Fibroblast of skin of left quadriceps (primary cell): ENCODE measurements around the gene SUGP2.

Experiments
- DNase-seq, 2 experiments: peaks; one replicate each; pipeline ENCODE4 v3.0.0-alpha.2; 2013; ENCODE audit warnings: low read depth in 2 of 2

The SUGP2 gene

DNA sequence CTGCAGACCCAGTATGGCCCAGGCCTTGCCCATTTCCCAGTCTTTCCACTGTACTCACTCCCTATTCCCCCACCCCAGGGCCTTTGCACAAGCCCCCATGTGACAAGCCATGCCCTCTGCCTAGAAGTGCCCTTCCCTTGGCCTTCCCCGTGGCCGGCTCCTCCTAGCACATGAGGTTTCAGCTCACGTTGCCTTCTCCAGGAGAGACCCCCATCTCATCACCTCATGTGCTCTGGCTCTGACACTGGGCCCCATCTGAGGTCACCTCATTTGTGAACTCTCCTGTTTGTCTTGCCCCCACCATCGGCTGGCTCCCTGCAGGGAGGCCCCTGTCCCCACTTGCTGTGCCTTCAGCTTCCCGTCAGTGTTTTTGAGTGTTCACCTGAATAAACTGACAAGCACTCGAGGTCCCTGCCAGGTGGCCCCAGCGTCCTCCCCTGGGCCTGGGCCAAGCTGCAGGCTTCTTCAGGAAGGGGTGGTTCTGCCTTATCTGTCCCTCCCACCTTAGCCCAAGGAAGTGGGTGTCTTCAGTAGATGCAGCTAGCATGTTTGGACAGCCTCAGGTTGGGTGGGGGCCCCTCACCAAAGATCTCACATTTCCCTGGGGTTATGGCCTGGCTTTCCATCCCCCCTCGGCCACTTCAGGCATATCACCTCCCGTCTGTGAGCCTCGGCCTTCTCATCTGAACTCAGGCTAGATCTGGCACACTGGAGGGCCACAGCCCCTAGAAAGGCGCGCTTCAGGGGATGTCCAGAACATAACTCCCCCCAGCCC lies 26.7 kb upstream of the SUGP2 start:
- no peak for DNase-seq

DNA sequence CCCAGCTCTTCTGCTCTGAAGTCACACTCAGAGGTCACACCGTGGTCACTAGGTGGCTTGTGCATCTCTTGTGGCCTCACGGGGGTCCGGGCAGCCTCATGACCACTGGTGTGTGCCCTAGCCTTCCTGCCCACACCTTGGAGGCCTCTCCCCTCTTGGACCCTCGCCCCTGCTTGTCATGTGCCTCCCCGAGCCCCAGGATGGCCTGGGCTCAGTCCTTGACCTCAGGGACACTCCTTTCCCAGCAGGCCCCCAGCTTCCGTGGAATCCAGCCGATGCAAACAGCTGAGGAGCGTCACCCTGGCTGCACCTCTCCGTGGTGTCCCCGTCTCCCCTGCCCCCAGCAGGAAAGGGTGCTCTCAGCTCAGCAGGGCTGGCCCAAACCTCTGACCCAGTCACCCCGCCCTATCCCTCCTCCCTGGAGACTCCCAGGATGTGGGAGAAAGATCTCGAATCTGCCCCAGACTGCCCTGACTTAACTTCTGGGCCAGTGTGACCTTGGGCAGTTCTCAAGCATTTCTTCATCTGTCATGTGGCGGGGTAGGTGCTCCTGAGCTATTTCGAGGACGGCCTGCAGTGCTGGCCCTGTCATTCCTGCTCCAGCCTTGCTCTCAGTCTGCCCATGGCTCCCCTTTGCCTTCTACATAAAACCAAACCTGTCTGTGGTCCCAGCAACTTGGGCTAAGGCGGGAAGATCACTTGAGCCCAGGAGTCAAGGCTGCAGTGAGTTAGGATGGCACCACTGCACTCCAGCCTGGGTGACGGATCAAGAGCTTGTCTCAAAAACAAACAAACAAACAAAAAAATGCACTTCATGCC lies 25.9 kb upstream of the SUGP2 start:
- DNase-seq, result no peak

DNA sequence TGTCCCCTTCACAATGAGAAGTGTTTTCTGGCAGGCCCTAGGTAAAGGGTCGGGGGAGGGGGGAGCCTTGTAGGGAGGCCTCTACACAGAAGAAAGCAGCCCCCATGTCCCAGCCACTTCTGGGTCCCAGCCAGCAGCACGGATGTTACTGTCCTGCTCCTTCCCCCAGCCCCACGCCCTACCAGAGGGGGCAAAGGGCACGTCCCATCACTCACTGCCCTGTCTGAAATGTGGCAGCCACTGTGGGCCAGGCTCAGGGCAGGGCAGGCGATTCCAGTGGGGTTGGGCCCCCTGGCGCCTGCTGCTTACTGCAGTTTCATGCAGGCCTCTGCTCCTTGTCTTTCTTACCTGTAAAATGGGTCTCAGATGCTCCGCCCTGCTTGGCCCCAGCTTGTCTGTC lies 24.4 kb upstream of the SUGP2 start:
- no peak for DNase-seq

DNA sequence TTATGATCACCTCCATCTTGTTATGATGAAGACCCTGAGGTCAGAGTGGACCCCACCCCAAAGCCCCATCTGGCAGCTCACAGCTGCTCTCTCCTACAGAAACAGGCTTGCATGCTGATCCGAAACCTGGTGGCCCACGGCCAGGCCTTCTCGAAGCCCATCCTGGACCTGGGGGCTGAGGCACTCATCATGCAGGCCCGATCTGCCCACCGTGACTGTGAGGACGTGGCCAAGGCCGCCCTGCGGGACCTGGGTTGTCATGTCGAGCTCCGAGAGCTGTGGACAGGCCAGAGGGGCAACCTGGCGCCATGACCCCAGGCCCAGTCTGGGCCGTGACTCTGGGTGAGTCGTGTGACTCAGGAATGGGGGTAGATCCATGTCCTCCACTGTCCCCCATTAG lies 24.0 kb upstream of the SUGP2 start:
- no peak for DNase-seq

DNA sequence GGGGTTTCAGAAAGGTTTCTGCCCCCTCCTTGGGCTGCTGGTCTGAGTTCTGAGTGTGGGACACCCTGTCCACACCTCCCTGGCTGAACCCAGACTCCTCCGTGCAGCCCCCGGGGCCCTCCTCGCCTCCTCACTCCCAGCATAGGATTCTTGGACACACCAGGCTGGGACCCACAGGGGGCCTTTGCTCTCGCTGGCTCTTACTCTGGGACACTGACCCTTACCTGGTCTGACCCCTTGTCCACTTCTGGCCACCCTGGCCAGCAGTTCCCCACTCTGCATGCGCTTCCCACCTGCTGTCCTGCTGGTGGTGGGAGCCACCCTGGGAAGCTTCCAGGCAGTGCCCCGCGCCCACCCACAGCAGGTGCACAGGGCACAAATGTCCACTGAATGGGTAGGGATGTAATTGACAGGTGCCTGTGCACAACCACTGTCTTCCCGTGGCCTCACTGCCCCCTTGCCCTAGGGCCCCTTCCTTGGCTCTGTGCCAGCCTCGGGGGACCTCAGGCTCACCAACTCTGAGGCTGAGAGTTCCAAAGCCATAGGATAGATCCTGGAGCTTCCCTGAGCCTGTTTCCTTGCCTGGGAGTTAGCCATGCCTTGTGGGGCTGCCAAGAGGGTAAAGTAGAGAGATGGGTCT lies 23.4 kb upstream of the SUGP2 start:
- DNase-seq, result no peak

DNA sequence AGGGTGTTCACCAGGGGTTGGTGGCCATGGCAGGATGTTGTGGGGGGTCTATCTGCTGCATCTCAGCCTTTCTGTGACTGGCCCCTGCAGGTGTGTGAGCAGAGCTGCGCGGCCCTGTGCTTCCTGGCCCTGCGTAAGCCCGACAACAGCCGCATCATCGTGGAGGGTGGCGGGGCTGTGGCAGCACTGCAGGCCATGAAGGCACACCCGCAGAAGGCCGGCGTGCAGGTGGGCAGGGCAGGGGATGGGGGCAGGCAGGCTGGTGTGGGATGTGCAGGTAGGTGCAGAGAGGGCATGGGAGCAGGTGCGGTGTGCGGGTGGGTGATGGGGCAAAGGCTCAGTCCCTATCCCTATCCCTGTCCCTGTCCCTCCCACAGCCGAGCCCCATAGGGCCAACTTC lies 22.4 kb upstream of the SUGP2 start:
- DNase-seq, result no peak

DNA sequence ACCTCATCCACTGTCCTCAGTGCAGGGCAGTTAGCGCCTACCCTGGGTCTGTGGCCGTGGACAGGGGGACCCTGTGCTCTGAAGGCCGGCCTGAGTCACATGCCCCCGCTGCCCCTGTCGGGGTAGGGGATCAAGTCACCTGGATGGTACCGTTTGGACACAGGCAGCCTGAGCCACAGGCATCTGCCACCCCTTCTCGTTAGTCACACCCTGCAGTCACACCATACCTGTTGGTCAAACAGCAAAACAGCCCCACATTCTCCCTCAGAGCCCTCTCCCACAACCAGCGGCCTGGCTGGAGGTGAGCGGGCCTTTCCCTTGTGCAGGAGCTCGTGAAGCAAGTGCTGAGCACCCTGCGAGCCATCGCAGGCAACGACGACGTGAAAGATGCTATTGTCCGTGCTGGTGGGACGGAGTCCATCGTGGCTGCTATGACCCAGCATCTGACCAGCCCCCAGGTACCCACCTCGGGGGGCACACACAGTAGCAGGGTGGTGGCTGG lies 21.7 kb upstream of the SUGP2 start:
- DNase-seq, result no peak

DNA sequence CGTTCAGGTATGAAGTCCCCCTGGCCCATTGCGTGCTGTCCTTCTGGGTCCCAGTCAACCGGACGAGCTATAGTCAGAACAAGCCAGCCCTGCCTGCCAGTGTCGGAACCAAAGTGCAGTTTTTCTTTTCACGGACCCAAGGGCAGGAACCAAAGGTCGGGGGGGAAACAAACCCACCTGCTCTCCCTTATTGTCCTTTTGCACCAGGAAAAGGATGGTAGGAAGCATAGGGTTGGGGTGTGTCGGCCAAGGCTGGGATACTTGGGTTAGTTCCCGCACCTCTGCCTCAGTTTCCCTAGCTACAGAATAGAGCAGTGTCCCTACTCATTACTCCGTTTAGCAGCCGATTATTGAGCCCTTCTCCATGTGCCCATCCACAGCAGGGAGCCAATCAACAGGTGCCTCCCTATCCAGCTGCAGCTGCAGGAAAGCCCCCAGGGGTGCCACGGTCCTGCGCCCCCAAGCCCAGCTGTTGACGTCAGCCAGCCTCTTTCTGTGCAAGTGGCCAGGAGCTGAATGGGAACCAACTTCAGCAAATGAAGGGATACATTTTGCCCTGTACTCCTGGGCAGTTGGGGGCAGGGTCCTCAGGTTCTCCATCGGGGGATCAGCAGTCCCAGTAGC lies 21.1 kb upstream of the SUGP2 start:
- no peak for DNase-seq

DNA sequence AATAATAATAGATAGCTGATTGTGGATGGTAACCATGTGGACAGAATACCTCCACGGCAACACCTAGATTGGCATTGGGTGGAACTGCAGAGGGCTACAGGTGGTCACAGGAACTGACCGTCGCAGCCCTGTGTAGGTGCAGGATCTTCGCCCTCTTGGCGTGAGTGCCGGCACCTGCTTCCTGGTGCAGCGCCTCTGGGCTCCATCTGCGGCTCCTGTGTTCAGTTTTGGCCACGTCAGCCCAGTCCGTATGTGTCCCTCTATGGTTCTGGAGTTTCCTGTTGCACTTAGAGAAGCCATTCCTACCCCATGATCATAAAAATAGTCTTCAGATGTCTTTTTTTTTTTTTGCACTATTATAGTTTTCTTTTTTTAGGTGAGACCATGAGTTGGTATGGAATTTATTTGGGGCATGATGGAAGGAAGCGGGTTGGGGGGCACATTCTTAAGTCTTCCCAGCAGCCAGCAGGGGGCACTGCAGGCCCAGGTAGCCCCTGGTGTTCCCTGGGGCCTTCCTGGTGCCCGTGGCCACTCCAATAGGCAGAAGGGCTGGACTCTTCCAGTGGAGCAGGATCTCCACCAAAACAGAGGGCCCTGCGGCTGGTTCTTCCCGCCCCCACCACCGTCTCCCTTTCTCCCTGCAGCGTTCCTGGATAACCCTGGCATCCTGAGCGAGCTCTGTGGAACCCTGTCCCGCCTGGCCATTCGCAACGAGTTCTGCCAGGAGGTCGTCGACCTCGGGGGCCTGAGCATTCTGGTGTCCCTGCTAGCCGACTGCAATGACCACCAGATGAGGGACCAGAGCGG lies 20.4 kb upstream of the SUGP2 start:
- no peak for DNase-seq

DNA sequence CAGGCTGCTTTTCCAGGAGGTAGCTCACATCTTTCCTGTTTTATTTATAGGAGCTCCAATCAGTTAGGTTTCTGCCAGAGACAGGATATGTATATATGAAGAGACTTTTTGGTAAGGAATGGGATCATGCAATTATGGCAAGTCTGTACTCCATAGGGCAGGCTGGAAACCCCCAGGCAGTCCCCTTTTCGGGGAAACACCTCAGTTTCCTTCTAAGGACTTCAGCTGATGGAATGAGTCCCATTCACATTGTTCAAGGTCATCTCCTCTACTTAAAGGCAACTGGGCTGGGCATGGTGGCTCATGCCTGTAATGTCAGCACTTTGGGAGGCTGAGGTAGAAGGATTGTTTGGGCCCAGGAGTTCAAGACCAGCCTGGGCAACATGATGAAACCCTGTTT lies 19.6 kb upstream of the SUGP2 start:
- no peak for DNase-seq

DNA sequence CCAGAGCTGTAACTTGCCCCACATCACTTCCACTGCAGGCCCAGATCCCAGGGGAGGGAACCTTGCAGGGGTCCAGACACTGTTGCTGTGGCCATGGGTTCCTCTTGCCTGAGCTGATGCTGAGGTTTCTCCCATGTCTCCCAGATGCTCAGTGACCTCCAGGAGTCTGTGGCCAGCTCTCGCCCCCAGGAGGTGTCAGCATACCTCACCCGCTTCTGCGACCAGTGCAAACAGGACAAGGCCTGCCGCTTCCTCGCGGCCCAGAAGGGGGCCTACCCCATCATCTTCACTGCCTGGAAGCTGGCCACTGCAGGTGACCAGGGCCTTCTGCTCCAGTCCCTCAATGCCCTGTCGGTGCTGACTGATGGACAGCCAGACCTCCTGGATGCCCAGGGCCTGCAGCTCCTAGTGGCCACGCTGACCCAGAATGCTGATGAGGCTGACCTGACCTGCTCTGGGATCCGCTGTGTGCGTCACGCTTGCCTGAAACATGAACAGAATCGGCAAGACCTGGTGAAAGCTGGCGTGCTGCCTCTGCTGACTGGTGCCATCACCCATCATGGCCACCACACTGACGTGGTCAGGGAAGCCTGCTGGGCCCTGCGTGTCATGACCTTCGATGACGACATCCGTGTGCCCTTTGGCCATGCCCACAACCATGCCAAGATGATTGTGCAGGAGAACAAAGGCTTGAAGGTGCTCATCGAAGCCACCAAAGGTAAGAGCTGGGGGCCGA lies 18.3 kb upstream of the SUGP2 start:
- DNase-seq, result no peak

DNA sequence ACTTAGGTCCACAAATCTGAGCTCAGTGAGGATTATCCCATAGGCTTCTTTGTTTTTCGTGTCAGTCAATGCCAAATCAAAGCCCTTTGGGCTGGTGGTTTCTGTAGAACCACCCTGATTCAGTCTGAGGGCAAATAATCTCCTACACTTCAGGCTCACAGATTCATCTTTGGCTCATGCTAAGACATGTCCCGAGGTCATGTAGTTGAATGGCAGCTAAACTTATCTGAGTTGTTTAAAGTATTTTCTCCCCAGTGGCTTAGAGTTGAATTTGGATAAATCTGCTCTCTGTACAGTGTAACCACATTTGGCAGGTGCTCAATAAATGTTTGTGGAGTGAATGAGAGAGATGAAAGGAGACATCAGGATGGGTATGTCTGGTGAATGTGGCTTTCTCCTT lies 17.4 kb upstream of the SUGP2 start:
- no peak for DNase-seq

DNA sequence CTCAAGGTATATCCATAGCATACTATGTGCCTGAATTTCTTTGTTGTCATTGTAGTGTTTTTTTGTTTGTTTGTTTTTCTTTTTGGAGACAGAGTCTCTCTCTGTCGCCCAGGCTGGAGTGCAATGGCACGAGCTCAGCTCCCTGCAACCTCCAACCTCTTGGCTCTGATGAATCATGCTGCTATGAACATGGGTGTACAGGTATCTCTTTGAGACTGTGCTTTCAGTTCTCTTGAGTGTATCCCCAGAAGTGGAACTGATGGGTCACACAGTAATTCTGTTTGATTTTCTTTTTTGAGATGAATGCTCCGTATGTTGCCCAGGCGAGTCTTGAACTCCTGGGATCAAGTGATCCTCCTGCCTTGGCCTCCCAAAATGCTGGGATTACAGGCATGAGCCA lies 16.8 kb upstream of the SUGP2 start:
- DNase-seq, result no peak

DNA sequence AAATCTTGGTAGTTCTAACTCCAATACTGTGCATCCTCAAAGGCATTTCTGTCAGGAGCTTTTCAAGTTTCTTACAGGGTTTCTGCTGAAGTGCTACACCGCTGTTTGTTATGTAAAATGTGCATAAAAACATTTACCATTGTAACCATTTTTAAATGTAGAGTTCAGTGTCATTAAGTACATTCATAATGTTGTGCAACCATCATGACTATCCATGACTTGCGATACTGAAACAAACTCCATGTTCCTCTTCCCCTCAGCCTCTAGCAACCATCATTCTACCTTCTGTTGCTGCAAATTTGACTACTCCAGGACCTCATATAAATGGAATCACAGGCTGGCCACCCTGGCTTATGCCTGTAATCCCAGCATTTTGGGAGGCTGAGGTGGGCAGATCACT lies 16.1 kb upstream of the SUGP2 start:
- DNase-seq, result no peak

DNA sequence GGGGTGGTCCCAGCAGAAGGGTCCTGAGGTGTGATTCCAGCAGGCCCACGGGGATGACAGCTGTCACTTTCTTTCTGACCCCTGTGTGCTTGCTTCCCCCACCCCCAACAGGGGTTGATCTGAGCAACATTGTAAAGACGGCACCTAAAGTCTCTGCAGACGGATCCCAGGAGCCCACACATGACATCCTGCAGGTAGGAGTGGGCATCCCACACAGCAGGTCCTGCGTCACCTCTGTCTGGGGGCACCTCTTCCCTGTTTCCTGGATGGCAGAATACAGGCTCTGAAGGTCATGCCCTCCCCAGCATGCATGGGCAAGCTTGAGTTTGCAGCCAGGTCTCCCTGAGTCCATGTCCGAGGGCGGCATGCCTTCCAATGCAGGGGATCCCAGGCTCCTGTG lies 10.6 kb upstream of the SUGP2 start:
- DNase-seq, result no peak

DNA sequence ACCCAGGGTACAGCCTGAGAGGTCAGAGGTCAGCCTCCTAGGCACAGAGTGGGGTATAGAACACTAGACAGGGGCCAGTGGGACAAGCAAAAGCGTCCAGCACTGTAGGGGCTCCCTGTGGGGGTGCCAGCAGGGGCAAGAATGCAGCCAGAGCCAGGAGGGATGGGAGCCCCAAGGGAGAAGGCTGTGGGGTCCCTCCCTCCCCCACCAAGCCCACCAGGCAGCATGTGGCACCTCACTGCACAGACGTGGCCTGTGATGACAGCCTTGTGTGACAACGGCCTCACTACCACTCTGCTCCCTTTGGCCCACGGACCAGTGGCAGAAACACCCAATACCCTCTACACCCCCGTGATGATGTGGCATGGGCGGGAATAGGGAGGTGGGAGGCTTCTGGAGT lies 10.2 kb upstream of the SUGP2 start:
- DNase-seq, result no peak

DNA sequence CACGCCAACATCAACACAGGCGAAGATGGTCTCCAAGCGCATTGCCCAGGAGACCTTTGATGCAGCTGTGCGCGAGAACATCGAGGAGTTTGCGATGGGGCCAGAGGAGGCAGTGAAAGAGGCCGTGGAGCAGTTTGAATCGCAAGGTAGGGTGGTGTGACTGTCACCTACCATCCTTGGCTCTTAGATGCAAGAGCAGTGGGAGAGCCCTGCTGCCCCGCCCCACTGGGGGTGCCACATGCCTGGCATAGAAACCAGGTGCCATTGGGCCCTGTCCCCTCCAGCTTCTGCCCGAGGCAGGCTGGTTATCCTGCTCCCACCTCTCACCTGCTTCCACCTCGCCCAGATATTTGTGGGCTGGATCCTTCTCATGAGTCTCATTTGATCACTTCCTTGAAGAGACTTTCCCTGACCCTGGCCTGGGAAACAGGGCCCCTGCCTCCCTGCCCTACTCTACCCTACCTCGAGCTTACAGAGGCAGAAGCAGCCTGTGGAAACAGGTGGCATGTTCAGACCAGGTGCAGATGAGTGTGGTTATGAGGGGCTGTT lies 9.5 kb upstream of the SUGP2 start:
- no peak for DNase-seq

DNA sequence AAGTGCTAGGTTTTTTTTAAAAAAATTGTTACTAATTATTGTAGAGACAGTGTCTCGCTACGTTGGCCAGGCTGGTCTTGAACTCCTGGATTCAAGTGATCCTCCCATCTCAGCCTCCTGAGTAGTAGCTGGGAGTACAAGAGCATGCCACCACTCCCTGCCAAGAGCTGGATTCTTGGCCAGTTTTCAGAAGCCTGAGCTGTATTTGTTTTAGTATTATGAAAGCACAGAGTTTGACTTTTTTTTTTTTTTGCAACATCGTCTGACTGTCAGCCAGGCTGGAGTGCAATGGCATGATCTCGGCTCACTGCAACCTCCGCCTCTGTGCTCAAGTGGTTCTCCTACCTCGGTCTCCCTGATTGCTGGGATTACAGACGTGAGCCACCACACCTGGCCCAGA lies 7.1 kb upstream of the SUGP2 start:
- DNase-seq, result peak; percentile 36 to 40

DNA sequence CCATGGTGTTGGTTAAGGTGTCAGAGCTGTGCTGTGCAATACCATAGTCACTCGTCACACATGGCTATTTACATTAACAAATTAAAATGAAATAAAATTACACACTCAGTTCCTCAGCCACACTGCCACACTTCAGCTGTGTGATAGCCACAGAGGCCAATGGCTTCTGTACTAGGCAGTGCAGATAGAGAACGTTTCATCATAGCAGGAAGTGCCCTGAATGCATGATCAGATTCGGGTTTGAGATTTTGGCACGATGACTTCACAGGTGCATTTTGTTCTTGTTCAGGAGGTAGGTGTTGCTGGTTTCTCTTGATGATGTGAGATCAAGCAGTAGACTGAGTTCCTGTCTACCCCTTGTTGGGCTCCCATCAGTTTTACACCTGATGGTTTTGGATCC lies 6.6 kb upstream of the SUGP2 start:
- no peak for DNase-seq

DNA sequence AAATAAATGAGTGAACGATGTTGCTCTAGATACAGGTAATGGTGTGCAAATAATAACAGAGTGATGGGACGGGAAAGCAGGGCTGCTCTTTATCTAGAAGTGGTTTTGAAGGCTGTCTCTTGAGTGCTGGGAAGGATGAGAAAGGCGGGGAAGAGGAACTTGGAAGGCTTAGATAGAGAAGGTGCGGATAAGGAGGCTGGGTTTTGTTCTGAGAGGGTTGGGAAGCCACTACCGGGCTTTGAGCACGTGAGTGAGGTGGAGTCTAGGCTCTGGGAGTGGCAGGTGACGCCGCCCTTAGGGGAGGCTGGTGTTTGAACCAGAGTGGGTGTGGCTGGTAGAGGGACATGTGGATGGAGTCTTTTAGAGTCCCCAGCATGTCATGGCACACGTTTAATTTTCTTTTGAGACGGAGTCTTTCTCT lies 897 bp upstream of the SUGP2 start:
- no peak for DNase-seq

DNA sequence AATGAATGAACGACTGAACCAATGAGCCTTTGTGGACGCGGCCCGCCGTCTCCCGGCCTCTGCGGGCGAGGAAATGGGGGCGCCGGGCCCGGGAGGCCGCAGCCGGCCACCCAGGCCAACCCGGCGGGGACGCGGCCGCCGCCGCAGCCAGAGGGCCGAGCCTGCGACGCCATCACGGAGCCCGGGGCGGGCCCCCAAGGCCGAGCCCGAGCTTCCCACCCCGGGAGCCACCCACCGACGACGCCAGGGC lies 216 bp downstream of the SUGP2 start:
- DNase-seq, result no peak
